Nephron (organoid): ENCODE results near the gene MYOM1.

Source experiments
- H3K27ac Mint-ChIP-seq, 3 experiments: 2 replicates each; pipeline ENCODE4 v1.8.0; 2020; ENCODE audit warnings: mixed read lengths in 3 of 3, mild to moderate bottlenecking in 2 of 3, moderate library complexity in 1 of 3
- H3K27me3 Mint-ChIP-seq: 2 replicates; pipeline ENCODE4 v1.8.0; 2021; ENCODE audit warnings: low read depth, mild to moderate bottlenecking, moderate library complexity, mixed read lengths
- H3K36me3 Mint-ChIP-seq: 2 replicates; pipeline ENCODE4 v1.8.0; 2020; ENCODE audit warnings: low read depth, mixed read lengths
- H3K4me1 Mint-ChIP-seq: 2 replicates; pipeline ENCODE4 v1.8.0; 2020; ENCODE audit warnings: mixed read lengths
- H3K4me3 Mint-ChIP-seq, 3 experiments: 2 replicates each; pipeline ENCODE4 v1.8.0; 2020; ENCODE audit warnings: mild to moderate bottlenecking in 3 of 3, mixed read lengths in 3 of 3, moderate library complexity in 2 of 3
- H3K9me3 Mint-ChIP-seq: 2 replicates; pipeline ENCODE4 v1.8.0; 2020; ENCODE audit warnings: mixed read lengths
- CTCF ChIP-seq, 3 experiments: fragments of 200-600 bp; sonication (generic); IDR thresholded peaks; one replicate each; pipeline ENCODE4 v1.5.0; 2021; ENCODE audit warnings: antibody characterized with exemption in 3 of 3; ENCODE audit not compliant: unreplicated experiment in 3 of 3

The MYOM1 gene

GRCh38 chr18:3257627-3258120 lies 37.9 kb upstream of the MYOM1 start:
- Mint-ChIP-seq H3K4me3 (peak overlapping the region in 1 of 3 experiments; percentile 49), H3K27ac (peak overlapping the region; percentile 14 to 81 (median 49)), H3K9me3 (no peaks in the 10 kb centered on the region), H3K27me3 (no peaks in the 10 kb centered on the region), H3K4me1 (peaks cover 50% of the 10 kb centered on the region), H3K36me3 (peaks cover 63% of the 10 kb centered on the region)
- TF ChIP-seq CTCF (IDR thresholded peaks at IDR 0.05; ENCODE audit: unreplicated experiment in 3 of 3) = no peak

DNA sequence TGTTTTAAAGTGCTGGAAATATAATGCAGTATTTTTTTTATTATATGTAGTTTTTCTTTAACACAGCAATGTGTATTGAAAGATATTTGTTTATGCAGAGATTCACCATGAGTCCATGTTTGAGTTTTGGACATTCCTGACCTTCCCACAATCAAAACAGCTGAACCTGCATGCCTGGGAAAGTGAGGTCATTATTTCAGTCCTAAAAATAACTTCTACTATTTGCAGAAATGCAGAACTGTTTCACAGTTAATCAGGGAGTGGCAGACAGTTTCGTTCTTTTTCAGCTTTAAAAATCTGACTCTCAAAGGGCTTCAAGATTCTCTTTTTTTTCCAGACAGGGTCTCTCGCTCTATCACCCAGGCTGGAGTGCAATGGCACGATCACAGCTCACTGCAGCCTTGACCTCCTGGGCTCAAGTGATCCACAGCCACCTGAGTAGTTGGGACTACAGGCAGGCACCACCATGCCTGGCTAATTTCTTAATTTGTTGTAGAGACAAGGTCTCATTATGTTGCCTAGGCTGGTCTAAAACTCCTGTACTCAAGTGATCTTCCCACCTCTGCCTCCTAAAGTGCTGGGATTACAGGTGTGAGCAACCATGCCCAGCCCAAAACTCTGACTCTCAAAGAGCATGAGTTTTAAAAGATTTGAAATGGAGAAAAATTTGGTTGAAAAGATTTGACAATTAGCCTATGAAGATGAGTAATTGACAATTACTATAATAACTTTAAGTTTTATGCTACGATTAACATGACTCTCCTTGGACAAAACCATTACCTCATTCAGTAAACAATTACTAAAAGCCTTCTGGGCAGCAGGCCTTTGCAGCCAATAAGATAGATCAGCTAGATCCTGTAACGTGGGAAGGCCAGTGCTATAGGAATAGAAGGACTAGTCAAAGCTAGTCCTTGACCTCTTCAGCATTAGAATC lies 37.2 kb upstream of the MYOM1 start:
- Mint-ChIP-seq H3K9me3 (no peaks in the 10 kb centered on the region), H3K27me3 (no peaks in the 10 kb centered on the region), H3K4me1 (peaks cover 51% of the 10 kb centered on the region), H3K36me3 (peaks cover 65% of the 10 kb centered on the region), H3K27ac (peak overlapping the region; percentile 14 to 81 (median 49)), H3K4me3 (peak overlapping the region in 1 of 3 experiments; percentile 51)
- no peak for TF ChIP-seq CTCF (IDR thresholded peaks at IDR 0.05; ENCODE audit: unreplicated experiment in 3 of 3)

DNA sequence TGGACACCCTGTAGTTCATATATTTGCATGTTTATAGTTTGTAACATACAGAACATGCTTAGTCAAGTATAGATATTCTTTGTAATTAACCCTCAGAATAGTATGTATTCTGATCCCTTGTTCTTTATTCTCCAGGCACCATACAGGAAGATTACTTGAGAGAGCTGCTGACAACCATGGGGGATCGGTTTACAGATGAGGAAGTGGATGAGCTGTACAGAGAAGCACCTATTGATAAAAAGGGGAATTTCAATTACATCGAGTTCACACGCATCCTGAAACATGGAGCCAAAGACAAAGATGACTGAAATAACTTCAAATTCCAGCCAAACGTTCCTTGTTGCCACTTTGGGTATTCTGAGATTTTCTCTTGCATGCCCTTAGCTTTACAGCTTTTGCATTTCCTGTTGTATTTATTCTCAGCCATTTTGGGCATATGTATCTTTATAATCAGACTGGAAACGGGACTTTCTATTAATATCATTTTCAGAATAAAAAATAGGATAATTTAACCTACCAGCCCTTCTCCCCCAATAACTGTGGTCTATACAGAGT lies 35.9 kb upstream of the MYOM1 start:
- no peak for TF ChIP-seq CTCF (IDR thresholded peaks at IDR 0.05; ENCODE audit: unreplicated experiment in 3 of 3)
- peaks cover 66% of the 10 kb centered on the region for H3K36me3 Mint-ChIP-seq
- H3K4me3 Mint-ChIP-seq = no peak overlapping the region
- no peaks in the 10 kb centered on the region for H3K9me3 Mint-ChIP-seq
- H3K27ac Mint-ChIP-seq = peak overlapping the region; percentile 4 to 41 (median 14)
- H3K4me1 Mint-ChIP-seq = peaks cover 49% of the 10 kb centered on the region
- H3K27me3 Mint-ChIP-seq = no peaks in the 10 kb centered on the region

- H3K4me1 Mint-ChIP-seq = peaks cover 51% of the 10 kb centered on the region
- no peak overlapping the region for H3K27ac Mint-ChIP-seq
- no peak overlapping the region for H3K4me3 Mint-ChIP-seq
- H3K36me3 Mint-ChIP-seq = peaks cover 71% of the 10 kb centered on the region
- H3K27me3 Mint-ChIP-seq = no peaks in the 10 kb centered on the region
- no peaks in the 10 kb centered on the region for H3K9me3 Mint-ChIP-seq
- no peak for TF ChIP-seq CTCF (IDR thresholded peaks at IDR 0.05; ENCODE audit: unreplicated experiment in 3 of 3)
Measured at GRCh38 chr18:3254725-3255124, 35.0 kb upstream of the MYOM1 start.

GRCh38 chr18:3252843-3253242 lies 33.1 kb upstream of the MYOM1 start:
- Mint-ChIP-seq H3K36me3 (peaks cover 63% of the 10 kb centered on the region), H3K9me3 (no peaks in the 10 kb centered on the region)

More at GRCh38 chr18:3252843-3253242, 33.1 kb upstream of the MYOM1 start:
- Mint-ChIP-seq H3K4me1 (peaks cover 52% of the 10 kb centered on the region), H3K27me3 (no peaks in the 10 kb centered on the region), H3K27ac (no peak overlapping the region), H3K4me3 (no peak overlapping the region)
- no peak for TF ChIP-seq CTCF (IDR thresholded peaks at IDR 0.05; ENCODE audit: unreplicated experiment in 3 of 3)
